HG02870 (cell line): ENCODE data around the gene LPO.

Experiments
- ATAC-seq: cut with Tn5 transposase; IDR thresholded peaks from one replicate; pipeline ENCODE4 v1.9.1; 2021; ENCODE audit warnings: mild to moderate bottlenecking, moderate library complexity; ENCODE audit not compliant: unreplicated experiment

The LPO gene

DNA sequence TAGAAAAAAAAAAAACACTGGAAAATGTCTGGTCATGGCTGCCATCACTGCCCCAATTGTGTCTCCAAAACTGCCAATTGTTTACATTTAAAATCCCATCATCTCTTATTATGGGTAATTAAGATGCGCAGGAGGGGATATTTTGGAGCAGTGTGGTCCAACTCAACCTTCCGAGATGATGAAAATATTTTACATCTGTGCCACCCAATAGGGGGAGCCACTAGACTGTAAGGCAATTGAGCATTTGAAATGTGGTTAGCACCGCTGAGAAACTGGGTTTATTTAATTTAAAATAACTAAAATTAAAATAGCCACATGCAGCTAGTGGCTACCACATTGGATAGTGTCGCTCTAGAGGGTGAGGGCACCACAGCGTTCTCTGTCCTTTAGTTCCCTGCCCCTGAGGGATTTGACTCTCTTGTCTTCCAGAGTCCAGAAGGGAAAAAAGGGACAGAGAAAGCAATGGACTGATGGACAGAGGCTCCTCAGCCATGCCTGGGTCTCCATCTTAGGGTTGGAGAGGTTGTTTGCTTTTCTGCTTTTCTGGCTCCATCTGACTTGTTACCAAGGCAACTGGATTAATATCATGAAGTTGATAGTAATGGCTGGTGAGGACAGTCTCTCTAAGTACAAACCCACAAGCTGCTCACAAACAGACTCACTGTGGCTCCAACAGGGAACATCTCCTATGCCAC, 38.9 kb downstream of the LPO start:
- no peak for ATAC-seq

DNA sequence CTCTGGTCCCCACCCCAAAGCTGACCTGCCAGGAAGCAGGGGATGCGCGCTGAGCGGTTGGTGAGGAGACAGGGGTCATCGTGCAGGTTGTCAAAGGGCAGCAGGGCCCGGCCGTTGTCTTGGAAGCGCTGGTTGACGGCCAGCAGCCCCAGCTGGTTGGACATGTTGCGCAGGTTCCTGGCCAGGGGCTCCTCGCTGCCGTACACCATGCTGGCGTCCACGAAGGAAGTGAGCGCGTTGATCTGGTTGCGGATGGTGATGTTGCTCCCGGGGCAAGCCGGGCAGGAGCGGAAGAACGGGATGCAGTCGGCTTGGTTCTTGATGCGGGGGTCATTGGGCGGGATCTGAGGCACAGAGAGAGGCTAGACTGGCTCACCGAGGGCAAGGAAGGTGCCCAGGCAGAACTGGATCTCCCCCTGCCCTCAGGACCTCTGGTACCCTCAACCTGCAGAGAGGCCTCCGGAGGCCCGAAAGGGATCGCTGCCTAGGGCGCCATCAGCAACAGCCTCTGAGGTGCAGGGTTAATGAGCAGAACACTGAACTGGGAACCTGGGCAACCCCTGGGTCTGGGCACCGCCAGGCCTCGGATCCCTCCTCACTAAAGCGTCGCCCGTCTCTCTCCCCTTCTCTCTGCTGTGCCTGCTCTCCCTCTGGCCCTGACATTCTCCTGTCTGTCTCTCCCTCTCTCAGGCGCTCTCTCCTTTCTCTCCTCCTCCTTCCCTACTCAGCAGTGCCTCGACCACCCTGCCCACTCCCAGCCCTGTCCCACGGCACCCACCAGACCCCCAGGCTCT, 39.6 kb downstream of the LPO start:
- no peak for ATAC-seq

DNA sequence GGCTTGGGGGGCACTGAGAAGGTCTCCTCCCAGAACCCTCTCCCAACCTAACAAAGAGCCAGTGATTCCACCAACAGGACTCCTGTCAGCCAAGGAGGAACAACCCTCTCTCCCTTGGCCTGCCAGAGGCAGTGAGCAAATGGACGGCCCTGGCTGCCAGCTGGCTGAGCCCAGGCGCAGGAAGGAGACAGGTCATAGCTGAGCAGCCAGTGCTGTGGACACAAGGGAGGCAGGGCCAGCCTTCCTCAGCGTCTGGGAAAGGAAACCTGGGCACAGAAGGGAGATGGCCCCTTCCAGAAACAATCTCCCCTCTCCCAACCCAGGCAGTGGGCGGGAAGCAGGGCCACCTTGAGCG, 40.3 kb downstream of the LPO start:
- ATAC-seq, result no peak

DNA sequence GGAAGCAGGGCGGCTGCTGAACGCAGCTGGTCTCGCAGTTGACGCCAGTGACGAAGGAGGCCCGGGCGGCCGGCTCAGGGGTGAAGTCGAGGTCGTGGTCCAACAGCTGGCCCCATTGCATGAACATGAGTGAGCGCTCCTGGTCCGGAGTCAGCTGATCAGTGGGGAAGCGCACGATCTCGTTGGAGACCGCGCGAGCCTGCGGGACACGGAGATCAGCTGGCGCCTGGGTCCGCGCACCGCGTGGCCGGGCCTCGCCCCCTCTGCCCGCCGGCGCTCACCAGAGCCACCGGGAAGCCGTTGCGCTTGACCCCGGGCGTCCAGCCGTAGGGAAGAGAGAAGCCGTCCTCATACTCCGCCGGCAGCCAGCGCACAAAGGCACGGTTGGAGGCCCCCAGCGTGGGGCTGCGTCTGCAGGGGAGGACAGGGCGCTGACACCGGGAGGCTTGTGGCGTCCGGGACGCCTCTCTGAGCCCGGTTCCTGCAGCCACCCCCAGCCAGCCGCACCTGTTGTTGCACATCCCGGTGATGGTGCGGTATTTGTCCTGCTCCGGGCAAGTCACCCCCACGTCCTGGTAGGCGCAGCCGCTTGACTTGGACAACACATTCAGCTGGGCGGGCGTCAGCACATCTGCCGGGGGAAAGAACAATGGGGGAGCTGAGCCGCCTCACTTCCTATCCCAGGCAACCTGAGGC, 40.8 kb downstream of the LPO start:
- ATAC-seq, result no peak

DNA sequence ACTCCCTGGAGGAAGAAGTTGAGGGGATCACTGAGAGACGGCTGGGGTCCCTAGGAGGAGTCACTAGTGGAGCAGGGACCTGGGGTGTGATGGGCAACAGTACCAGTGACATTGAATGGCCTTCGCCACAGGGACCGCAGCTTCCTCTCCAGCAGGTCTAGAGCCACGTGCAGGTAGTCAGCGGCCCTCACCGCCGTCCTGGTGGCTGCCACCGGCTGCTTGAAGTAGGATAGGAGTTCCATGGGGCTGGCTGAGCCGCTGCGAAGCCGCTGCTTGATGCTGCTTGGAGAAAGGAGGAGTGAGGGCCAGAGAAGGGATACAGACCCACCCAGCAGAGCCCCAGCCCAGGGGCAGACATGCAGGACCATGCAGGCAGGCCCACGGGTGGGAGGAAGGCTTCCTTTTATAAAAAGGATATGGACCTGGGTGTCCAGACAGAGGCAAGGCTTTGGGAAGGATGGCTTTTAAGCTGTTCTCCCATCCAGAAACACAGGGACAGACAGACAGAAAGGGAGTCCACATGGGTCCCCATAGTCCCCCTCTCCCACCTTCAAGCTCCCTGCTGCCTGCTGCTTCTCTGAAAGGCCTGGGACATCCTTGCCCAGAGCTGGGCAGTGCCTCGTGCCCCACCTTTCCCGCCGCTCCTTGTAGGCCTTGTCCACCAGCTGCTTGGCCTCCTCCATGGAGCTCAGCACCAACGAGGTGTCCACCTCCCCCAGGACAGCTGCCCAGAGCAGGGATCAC, 41.5 kb downstream of the LPO start:
- no peak for ATAC-seq

DNA sequence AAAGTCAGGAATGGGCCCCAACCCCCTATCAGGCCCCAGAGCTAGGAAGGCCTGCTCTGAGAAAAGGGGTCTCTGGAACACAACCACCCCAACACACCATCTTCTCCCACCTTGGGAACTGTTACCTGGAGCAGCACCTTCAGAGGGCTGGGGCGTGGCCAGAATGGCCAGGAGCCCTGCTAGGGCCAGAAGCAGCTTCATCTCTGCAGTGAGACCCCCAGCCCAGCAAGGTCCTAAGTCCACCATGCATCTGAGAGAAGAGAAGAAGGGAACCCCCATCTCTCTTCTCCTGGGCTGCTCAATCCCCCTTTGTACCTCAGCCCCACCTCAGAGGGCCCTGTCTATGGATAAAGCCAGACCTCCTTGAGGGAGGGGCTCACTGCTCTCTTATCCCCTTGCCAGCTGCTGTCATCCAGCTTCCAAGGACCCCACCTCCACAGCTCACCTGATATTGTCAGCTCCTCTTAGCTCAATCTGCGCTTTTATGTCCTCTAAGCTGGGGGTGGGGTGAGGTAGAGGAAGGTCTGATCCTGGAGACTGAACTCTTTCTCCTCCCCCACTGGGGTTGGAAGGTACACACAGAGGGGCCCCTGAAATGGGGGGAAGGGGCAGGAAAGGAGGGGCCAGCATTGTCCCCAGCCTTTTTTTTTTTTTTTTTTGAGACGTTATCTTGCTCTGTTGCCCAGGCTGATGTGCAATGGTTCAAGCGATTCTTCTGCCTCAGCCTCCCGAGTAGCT, 42.3 kb downstream of the LPO start, which contains the start of gene MPO:
MPO (minus strand) TSS at position 456 of the 738 bp plus-strand sequence; CDS start at position 279, 177 bp downstream.
- no peak for ATAC-seq

DNA sequence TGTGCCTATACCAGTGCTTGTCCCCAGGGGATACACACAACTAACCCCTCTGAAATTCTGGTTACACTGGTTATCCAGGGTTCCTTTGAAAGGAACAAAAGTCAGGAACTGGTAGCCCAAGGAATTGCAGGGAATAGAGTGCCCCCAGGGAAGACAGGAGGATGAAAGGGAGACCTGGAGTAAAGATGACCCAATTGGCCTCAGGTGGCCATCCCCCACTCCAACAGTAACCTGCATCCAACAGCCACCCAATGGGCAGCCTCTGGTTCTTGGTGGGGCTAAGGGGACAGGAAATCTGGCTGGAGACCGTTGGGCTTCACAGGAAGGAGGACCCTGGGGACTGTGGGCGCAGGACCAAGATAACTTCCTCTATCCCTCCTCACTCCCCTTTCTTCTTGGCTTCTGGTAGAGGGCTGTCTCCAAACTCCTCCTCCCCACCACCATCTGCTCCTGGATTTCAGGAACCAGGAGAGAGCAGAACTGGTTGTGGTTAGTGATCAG, 43.2 kb downstream of the LPO start:
- ATAC-seq, result no peak

DNA sequence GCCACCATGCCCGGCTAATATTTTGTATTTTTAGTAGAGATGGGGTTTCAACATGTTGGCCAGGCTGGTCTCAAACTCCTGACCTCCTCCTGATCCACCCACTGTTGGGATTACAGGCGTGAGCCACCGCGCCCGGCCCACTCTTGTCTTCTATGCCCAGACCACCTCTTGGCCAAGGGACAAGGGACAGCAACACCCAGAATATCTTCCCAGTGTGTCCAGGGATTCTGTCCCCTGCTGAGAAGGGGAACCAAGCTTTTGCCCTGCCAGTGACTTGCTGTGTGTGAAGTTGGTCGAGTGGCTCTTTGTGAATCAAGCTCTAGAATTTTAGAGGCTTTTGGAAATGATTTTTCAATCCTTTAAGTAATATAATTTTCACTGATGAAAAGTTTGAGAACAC, 44.1 kb downstream of the LPO start:
- no peak for ATAC-seq

DNA sequence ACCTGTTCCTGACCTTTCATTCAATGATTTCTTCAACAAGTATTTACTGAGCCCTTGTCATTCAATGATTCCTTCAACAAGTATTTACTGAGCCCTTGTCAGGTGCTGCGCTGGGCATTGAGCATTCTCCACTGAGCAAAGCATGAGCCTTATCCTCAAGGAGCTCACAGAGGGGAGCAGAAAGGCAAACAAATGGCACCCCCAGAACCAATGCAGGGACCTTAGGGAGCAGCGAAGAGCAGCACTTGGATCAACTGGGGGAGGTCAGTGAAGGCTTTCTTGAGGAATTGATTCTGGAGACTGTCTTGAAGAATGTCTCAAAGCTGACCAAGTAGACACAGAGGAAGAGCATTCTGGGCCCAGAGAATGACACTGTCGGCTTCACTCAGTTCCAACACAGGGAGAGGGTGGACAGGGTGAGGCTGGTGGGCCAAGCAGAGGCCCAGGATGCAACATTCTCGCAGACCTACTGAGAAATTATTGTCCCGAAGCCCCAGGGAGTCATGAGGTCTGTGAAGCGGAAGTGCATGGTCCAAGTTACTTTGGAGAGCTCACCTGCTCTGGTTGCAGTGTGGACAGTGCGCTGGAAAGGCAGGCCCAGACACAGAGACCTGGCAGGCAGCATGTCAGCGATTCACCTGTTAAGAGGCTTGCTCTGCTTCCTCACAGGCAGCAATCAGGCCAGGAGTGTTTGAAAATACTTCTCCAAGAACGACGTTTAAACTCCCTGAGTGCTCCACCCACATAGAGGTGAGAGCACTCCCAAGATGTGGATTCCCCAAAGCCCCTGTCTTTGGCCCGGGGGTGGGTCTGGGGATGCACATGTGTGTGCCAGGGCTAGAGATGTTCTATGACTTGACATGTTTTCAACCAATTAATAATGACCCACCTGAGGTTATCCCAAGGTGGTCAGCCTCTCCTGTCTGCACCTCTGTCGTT, 45.6 kb downstream of the LPO start:
- ATAC-seq, result no peak

DNA sequence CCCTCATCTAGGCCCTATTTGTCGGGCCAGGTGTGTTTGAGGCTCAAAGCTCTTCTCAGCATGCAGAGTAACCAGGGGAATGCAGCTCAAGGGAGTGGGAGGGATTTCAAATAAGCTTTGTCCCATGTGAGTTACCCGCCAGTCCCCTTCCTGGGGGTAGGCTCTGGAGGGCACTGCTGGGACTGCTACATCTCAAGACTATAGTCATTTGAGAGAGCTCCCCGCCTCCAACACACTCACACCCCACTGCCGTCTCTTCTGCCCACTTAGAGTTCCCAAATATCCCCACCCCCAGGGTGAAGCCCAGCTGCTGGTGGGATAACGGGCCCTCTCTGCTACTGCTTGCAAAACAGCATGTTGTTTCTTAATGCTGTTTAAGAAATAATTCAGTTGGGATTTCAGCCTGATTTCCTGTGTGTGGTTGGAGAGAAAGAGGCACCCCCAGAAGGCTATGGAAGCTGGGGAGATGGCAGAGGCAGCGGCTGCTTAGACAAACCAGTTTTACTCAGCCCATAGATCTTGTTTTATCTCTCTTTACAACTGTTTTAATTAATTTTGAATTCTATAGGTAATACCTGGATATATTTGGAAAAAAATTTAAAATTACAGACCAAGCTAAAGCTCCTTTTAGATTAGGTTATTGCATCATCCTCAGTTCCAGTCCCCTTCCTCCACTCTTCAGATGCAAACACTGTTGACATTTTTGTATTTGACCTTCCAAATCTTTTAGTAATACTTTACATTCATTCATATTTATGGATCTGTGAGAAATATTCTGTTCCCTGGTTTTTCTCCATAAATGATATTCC, 46.4 kb downstream of the LPO start:
- ATAC-seq, result no peak

DNA sequence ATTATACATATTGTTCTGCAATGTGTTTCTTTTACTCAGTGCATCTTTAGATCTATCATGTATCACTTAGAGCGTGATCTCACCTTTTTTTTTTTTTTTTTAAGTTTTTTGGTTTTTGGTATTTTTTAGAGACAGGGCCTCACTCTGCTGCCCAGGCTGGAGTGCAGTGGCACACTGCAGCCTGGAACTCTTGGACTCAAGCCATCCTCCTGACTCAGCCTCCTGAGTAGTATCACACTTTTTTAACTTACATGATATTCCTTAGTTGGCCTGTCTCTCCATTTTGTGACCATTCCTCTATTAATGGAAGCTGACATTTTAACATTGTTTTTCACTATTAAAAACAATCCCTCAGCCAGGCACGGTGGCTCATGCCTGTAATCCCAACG, 47.0 kb downstream of the LPO start:
- no peak for ATAC-seq

DNA sequence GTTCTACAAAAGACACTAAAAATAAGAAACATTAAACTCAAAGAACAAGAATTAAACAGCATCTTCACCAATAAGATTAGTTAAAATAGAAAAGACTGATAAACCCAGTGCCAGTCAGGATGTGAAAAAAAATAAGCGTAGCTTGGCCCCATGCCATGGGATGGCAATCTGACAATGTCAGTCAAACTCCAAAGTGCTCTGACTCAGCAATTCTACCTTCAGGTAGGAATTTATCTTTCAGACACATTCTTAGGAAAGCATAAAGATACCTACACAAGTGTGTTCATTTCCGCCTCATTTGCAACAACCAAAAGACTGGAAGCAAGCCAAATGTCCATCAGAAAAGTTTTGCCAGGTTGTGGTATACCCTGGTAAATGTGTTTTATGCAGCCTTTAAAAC, 51.5 kb downstream of the LPO start:
- no peak for ATAC-seq

DNA sequence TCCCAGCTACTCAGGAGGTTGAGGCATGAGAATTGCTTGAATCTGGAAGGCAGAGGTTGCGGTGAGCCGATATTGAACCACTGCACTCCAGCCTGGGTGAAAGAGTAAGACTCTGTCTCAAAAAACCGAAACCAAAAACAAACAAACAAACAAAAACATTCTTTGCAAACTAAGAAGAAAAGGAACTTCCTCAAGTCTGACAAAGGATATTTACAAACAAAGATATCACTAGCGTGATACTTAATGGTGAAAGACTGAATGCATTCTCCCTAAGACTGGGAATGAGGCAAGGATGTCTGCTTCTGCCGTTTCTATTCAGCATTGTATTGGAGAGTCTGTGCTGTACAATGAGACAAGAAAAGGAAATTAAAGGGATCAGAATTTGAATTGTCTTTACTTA, 52.9 kb downstream of the LPO start:
- no peak for ATAC-seq

DNA sequence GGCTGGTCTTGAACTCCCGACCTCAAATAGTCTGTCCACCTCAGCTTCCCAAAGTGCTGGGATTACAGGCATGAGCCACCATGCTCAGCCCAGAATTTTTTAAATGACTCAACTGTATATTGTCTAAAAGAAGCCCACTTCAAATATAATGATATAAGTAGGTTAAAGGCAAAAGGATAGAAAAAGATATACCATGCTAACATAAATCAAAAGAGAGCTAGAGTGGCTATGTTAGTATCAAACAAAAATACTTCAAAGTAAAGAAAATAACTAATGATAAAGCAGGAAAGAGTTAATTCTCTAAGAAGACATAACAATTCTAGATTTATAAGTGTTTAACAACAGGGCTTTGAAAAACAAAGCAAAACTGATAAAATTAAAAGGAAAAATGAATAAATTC, 55.6 kb downstream of the LPO start:
- ATAC-seq, result no peak

DNA sequence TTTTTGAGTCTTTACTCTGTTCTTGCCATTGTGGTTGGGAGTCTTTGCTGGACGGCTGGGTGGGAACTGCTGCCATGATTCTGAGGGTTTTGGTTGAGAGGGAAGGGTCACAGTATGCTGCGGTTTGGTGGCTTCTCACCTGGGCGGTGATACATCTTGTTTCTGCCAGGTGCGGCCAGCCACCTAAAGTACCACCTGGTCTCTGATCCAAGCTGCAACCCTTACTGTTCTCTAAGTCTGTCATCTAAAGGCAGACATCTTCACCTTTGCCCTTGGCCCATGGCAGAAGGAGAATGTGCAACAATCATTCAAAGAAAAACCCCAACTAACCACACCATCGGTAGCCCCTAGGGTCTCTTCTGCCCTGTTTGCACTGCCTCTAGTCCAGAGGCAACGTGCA, 62.0 kb downstream of the LPO start:
- ATAC-seq, result no peak

DNA sequence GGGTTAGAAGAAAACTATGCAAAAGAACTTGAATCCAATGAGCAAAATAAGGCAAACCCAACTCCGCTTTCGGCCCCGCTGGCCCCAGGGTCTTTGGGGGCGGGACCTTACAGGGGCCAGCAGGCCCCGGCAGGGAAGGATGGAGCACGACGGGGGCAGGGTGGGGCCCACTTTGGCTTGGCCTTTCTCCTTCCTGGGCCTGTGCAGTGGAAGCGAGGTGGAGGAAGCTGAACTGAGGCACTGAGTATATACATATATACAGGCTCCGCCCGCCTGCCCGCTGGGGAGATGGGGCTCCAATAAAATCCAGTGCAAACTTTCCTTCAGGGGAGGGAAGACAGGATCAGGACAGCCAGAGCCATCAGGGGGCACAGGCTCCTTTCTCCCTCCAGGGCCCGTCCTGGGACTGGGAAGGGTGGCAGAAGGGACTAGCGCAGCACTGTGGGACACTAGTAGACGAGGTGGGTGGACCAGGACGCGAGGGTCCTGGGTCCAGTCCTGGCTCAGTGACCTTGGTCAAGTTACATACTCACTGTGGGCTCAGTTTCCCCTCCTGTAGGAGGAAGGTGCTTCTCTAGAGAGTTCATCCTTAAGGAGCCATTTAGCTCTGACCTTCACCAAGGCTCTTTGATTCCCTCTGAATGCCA, 63.2 kb downstream of the LPO start:
- ATAC-seq, result no peak

DNA sequence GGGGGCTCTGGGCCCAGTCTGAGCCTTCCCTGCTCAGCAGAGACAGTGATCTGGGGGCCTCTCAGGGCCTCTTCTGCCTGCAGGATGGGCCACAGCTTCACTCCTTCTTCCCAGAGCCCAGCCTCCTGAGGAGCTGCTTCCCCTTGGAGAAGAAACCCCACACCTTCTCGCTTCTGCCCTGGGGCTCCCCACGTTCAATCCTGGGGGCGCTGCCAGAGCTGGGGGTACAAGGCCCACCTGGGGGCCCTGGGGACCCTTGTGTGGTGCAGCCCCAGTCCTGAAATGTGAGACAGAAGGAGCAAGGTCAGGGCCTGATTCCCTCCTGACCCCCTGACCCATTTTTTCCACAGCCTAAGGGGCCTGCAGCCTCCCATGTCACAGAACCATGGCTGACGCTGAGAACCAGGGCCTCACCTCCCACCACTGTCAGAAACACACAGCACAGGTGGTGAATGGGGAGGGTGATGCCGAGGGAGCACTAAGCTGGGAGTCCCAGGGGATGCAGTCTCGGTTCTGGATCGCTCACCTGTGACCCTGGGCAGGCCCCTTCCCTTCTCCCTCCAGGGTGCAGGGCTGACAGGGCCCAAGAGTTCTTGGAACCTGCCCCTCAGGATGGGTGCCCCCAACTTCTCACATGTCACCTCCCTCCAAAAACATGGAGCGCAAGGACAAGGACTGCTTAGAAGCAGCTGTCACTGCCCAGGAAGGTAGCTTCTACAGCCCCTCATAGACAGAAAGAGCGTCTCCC, 64.0 kb downstream of the LPO start:
- no peak for ATAC-seq
